Astrocyte of the cerebellum (primary cell): ENCODE results near the gene SAPCD1.

Experiments
- DNase-seq: peaks from one replicate; pipeline ENCODE4 v3.0.0-alpha.2; 2011; ENCODE audit warnings: low read depth
- H3K4me3 ChIP-seq: 2 replicates; pipeline ENCODE4 v1.5.1; 2011; ENCODE audit warnings: mild to moderate bottlenecking, low read depth, low read length, moderate library complexity
- in situ Hi-C: cut with HindIII; loops from 2 replicates; pipeline ENCODE4 v1.10.0; 2017; ENCODE audit warnings: low sequenced_read_pairs
- TF ChIP-seq, protein P1 (sequence below): IDR thresholded peaks from 2 replicates; pipeline ENCODE4 v1.5.1; 2012; ENCODE audit warnings: low read length, low read depth, moderate library complexity, mild to moderate bottlenecking; ENCODE audit errors: missing control alignments

The SAPCD1 gene

GRCh38 chr6:31752739-31753319 lies 9.6 kb upstream of the SAPCD1 start:
- TF ChIP-seq, protein P1, sequence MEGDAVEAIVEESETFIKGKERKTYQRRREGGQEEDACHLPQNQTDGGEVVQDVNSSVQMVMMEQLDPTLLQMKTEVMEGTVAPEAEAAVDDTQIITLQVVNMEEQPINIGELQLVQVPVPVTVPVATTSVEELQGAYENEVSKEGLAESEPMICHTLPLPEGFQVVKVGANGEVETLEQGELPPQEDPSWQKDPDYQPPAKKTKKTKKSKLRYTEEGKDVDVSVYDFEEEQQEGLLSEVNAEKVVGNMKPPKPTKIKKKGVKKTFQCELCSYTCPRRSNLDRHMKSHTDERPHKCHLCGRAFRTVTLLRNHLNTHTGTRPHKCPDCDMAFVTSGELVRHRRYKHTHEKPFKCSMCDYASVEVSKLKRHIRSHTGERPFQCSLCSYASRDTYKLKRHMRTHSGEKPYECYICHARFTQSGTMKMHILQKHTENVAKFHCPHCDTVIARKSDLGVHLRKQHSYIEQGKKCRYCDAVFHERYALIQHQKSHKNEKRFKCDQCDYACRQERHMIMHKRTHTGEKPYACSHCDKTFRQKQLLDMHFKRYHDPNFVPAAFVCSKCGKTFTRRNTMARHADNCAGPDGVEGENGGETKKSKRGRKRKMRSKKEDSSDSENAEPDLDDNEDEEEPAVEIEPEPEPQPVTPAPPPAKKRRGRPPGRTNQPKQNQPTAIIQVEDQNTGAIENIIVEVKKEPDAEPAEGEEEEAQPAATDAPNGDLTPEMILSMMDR = no peak
- in situ Hi-C loops = no loop called here
- no peak for DNase-seq
- no peak overlapping the region for H3K4me3 ChIP-seq

DNA sequence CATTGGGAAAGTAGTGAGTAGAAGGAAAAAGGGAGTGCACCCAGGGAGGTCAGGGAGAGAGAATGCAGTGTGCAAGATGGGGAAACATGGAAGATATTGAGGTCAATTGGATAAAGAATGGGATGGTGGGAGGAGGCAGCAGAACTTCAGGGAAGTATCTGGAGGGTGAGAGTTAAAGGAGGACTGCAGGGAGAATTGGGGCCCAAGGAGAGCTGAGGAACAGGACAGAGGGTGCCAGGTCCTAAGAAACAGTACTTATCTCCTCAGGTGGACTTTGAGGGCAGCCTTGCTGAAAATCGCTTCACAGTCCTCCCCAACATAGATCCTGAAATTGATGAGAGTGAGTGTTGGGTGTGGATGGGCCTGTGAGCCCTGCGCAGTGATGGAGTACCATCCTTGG lies 4.2 kb upstream of the SAPCD1 start:
- no peak for DNase-seq
- TF ChIP-seq, protein P1 = no peak
- H3K4me3 ChIP-seq = no peak overlapping the region
- in situ Hi-C loops = no loop called here

- DNase-seq = no peak
- TF ChIP-seq, protein P1 = no peak
- in situ Hi-C loops = no loop called here
- H3K4me3 ChIP-seq = no peak overlapping the region
Measured at GRCh38 chr6:31760790-31761189, 1.7 kb upstream of the SAPCD1 start.

- TF ChIP-seq, protein P1 = no peak
- no peak for DNase-seq
- H3K4me3 ChIP-seq = no peak overlapping the region
- in situ Hi-C loops = no loop called here
Measured at GRCh38 chr6:31761343-31761742, 1.1 kb upstream of the SAPCD1 start.

- TF ChIP-seq, protein P1 = no peak
- no peak overlapping the region for H3K4me3 ChIP-seq
- no peak for DNase-seq
- in situ Hi-C loops = no loop called here
Measured at GRCh38 chr6:31762878-31763618, 592 bp downstream of the SAPCD1 start.

- in situ Hi-C loops = no loop called here
- DNase-seq = no peak
- TF ChIP-seq, protein P1 = no peak
- H3K4me3 ChIP-seq = no peak overlapping the region
Measured at GRCh38 chr6:31763619-31763940, 1.1 kb downstream of the SAPCD1 start.
